Liver (tissue), 3 donors: ENCODE measurements around the gene CAMSAP3.

Source experiments
- SP1 ChIP-seq: IDR thresholded peaks from 2 replicates; pipeline ENCODE4 v1.6.1; 2018; ENCODE audit warnings: antibody characterized with exemption, mild to moderate bottlenecking
- TF ChIP-seq, protein P1 (sequence below): fragments of 150-350 bp; IDR thresholded peaks from 2 replicates; pipeline ENCODE4 v1.5.1; 2017; ENCODE audit warnings: improper control_type of control experiment, low read depth, low read length; ENCODE audit not compliant: missing input control
- donor health status: healthy.
- donor health status: healthy.

DNA sequence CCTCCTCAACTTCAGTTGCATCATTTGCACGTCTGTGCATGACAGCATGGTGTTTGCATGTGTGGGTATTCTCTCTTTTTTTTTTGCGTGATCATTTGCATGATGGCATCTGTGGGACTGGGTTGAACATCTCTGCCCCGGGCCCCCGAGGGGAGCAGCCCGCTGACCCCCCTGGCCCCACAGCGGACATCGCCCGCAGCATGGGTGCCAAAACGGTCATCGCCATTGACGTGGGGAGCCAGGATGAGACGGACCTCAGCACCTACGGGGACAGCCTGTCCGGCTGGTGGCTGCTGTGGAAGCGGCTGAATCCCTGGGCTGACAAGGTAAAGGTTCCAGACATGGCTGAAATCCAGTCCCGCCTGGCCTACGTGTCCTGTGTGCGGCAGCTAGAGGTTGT, 37.0 kb upstream of the CAMSAP3 start:
- TF ChIP-seq, protein P1, sequence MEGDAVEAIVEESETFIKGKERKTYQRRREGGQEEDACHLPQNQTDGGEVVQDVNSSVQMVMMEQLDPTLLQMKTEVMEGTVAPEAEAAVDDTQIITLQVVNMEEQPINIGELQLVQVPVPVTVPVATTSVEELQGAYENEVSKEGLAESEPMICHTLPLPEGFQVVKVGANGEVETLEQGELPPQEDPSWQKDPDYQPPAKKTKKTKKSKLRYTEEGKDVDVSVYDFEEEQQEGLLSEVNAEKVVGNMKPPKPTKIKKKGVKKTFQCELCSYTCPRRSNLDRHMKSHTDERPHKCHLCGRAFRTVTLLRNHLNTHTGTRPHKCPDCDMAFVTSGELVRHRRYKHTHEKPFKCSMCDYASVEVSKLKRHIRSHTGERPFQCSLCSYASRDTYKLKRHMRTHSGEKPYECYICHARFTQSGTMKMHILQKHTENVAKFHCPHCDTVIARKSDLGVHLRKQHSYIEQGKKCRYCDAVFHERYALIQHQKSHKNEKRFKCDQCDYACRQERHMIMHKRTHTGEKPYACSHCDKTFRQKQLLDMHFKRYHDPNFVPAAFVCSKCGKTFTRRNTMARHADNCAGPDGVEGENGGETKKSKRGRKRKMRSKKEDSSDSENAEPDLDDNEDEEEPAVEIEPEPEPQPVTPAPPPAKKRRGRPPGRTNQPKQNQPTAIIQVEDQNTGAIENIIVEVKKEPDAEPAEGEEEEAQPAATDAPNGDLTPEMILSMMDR: no peak
- TF ChIP-seq SP1: no peak
